NCI-H2029 (cell line): Measurements from ENCODE around the gene FAM90A1.
"Not testable (repeated sequence)": the region's sequence is repeated elsewhere in the genome, so short reads cannot be mapped to it uniquely, and the experiment has no call there.

Source experiments
- DNase-seq: peaks from one replicate; lab custom pipeline; 2025; lab: John Stamatoyannopoulos, UW

Gene FAM90A1

GRCh38 chr12:8226992-8227731 is at the start of gene FAM90A1:
TSS of gene FAM90A1 (minus strand) at chr12:8227618. CDS start at chr12:8224832, 2,786 bp downstream.
- DNase-seq = not testable (repeated sequence)

DNA sequence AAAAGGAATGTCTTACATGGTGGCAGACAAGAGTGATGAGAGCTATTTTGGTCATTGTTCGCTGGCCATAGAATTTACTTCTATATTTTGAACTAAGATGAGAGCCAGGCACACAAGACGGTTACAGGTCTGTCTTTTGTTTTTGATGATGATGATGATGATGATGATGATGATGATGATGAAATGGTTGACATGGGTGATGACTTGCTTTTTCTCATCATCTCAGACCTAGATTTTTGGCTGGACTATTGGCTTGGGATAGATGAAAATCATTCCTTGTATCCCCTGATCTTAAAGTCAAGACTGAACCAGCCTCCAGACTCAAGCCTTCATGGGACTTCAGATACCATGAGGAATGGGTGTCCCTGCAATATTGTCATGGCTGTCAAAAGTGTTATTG is 49.0 kb upstream of the FAM90A1 start:
- not testable (repeated sequence) for DNase-seq

DNA sequence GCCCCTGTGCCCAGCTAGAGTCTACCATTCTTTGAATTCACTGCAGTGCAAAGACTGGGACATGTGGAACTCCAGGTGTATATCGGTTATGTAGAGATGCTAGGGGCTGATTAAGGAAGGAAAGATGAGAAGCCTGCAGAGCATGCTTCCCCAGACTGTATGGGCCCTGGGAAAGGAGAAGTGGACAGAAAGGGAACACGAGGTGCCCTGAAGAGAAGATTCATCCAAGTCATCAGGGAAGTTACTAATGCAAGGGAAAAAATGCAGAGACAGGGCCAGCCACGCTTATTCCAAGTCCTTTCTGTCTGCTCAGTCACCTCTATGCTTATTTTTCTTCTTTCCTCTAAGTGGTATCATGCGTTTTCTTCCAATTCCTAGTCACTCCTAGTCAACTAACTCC is 39.3 kb upstream of the FAM90A1 start:
- not testable (repeated sequence) for DNase-seq

GRCh38 chr12:8264236-8264635 is 36.8 kb upstream of the FAM90A1 start:
- DNase-seq = not testable (repeated sequence)

GRCh38 chr12:8261111-8261554 is 33.7 kb upstream of the FAM90A1 start:
- DNase-seq = peak; percentile 9

DNA sequence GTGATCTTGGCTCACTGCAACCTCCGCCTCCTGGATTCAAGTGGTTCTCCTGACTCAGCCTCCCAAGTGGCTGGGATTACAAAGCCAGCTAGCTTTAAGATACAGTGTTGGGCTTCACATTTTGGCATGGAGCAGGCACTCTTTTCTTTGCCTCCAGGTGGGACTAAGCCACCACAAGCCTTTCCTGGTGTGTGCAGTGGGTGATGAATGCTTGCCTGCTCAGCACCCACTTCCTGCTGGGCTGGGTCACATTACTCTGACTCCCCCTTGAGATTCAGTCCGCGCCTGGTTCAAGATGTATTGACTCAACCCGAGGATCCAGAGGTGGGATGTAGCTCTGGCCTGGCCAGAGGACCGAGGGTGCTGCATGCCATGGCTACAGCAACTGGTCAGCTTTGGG is 28.9 kb upstream of the FAM90A1 start:
- DNase-seq = not testable (repeated sequence)

DNA sequence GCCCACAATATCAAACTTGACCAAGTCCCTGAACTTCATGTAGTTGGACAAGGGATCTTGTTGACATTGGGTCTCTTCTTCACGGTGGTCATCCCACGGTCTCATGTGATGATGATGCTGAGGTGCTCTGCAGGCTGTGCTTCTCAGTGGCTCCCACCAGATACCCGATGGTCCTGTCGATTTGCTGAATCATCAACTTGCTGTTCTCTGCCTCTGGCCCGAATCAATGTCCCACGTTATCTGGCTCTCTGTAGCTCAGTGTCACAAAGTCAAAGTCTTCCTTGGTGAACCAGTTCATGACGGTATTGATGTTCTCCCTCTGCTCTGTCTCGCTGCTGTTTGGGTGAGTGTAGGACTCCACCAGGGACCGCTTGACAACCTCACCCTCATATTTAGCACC is 27.3 kb upstream of the FAM90A1 start:
- DNase-seq = not testable (repeated sequence)

DNA sequence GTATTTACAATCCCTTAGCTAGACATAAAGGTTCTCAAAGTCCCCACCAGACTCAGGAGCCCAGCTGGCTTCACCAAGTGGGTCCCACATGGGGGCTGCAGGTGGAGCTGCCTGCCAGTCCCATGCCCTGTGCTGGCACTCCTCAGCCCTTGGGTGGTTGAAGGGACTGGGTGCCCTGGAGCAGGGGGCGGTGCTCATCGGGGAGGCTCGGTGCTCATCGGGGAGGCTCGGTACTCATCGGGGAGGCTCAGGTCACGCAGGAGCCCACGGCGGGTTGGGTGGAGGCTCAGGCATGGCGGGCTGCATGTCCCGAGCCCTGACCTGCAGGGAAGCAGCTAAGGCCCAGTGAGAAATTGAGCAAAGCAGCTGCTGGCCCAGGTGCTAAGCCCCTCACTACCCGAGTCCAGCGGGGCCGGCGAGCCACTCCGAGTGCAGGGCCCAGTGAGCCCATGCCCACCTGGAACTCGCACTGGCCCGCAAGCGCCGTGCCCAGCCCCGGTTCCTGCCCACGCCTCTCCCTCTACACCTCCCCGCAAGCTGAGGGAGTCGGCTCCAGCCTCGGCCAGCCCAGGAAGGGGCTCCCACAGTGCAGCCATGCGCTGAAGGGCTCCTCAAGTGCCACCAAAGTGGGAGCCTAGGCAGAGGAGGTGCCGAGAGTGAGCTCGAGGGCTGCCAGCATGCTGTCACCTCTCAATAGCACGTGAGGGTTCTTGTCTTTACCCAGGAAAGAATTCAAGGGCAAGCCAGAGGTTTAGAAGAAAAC is 24.8 kb upstream of the FAM90A1 start:
- DNase-seq = not testable (repeated sequence)

DNA sequence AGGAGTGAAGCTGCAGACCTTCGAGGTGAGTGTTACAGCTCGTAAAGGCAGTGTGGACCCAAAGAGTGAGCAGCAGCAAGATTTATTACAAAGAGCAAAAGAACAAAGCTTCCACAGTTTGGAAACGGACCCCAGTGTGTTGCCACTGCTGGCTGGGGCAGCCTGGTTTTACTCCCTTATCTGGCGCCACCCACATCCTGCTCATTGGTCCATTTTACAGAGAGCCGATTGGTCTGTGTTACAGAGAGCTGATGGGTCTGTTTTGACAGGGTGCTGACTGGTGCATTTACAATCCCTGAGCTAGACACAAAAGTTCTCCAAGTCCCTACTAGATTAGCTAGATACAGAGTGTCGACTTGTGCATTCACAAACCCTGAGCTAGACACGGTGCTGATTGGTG is 24.2 kb upstream of the FAM90A1 start:
- not testable (repeated sequence) for DNase-seq

GRCh38 chr12:8246941-8247535 is 19.6 kb upstream of the FAM90A1 start:
- not testable (repeated sequence) for DNase-seq

GRCh38 chr12:8243682-8244161 is 16.3 kb upstream of the FAM90A1 start:
- not testable (repeated sequence) for DNase-seq

- DNase-seq = peak; percentile 90
Measured at GRCh38 chr12:8242880-8243681, 15.7 kb upstream of the FAM90A1 start.

DNA sequence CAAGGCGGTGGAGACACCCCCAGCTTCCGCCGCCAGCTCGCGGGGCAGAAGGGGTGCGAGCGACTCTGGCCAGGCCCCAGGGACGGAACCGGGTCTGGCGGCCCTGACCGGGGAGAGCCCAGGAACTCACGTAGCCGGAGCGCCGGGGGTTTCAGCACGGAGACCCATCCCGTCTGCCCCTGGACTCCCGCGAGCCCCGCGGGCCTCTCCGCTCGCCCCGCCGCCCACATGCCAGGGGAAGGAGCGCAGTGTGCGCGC is 15.1 kb upstream of the FAM90A1 start:
- not testable (repeated sequence) for DNase-seq

DNA sequence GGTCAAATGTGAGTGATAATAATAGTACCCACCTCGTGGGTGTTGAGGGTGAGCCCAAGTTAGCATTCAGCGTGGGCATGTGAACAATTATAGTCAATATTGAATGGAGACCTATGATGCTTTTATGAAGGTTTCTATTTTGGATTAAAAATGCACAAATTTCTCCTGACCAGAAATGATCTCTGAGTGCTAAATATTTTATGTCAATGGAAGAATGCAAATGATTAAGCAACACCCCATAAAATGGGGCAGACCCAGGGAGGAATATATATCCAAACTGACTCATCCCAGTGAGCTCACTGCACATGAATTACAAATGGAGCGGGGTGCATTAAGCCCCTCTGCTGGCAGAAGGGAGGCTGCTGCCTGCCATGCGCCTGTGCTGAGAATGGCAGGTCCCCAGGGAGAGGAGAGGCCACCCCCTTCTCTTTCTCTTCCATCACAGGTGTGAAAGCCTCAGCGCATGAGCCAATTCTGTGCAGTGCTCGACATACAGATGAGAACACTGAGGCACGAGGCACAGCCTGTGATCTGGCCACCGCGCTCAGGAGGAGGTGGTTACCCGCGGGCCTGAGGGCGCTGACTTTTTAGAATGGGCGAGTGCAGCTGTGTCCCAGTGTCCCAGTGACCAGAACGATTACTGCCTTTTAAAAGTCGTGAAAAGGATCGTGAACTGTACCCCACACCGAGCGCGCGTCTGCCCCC is 14.7 kb upstream of the FAM90A1 start:
- not testable (repeated sequence) for DNase-seq

DNA sequence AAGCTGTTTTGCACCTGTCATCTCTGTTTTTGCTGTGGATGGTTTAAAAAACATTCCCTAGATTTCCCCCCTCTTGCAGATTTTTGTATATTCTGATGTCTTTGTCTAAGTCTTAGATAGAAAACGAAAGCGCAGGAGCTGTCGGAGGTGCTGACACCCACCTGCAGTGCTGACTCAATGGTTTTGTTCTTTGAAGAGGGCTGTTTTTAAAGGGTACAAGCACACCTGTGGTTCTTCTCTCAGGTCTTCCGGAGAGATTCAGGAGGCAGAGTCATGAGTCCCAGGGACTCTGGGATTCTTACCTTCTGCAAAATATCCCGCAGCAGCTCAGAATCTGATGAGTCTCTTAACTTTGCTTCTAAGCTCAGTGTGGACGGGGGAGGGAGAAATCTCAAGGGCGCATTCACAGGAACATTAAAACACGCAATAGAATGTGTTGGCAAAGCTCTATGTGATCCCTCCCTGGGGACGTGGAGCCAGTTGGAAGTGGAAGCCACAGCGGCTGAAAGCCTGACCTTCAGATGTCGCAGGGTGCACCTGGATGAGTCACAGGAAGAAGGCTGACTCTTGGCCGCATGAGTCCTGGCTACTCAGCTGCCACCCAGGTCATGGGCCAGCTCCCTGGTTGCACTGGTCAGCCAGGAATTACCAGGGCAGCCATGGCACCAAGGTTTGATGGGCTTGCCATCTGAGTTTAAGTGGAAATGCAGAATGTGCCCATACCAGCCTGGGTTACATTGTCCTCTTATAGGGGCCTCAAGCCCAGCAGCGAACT is 13.1 kb upstream of the FAM90A1 start:
- not testable (repeated sequence) for DNase-seq

DNA sequence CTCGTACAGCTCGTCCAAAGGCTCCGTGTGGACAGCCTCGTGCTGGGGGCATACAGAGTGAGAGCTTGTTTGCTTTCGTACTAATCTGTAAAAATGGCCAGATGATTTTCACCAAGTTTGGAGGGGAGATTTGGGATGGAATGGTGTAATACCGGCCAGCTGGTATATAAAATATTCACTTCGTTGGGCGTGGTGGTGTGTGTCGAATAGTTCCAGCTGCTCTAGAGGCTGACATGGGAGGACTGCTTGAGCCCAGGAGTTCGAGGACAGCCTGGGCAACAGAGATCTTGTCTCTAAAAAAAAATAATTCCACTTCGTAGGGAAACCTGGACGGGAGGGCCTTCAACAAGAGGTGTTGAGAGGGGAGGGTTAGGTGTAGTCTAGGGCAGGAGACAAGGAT is 9.6 kb upstream of the FAM90A1 start:
- DNase-seq = not testable (repeated sequence)

DNA sequence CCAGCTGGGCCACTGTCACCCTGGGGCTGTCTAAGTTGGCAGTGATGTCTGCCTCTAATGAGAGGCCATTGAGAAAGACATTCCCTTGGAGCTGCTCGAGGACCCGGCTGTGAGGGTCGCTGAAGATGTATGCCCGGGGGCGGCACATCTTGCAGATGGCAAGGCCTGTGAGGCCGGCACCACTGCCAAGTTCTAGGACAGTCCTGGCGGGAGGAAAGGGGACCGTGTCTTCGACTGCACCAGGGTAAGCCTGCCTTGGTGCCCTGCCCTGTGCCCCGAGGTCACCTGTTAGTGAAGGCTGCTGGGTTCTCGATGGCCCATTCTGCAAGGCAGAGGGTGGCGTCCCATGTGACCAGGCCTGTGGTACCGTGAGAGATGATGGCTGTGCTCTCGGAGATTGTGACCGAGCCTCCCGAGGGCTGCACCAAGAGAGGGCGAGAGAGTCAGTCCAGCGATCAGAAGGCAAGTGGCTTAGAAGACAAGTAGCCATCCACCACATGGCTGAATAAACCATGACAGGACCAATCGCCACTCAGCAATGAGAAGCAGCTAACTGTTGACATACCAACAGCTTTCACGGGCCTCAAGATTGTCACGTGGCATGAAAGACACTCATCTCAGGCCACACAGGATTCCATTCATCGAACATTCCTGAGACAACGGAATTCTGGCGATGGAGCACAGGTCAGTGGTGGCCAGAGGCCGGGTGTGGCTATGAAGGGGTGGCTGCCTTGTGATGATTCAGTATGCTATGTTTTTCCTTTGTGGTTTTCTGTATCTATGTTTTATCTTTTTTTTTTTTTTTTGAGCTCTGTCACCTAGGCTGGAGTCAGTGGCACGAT is 8.1 kb upstream of the FAM90A1 start:
- DNase-seq = not testable (repeated sequence)

- not testable (repeated sequence) for DNase-seq
Measured at GRCh38 chr12:8234746-8235145, 7.3 kb upstream of the FAM90A1 start.

- not testable (repeated sequence) for DNase-seq
Measured at GRCh38 chr12:8233935-8234495, 6.6 kb upstream of the FAM90A1 start.
